Mesenchymal stem cell (in vitro differentiated cells and primary cell): ENCODE data around the gene P2RY11.

ENCODE experiments used
- DNase-seq: peaks from one replicate; pipeline ENCODE4 v3.0.0-alpha.2; 2013
- H2AFZ ChIP-seq: one replicate; pipeline ENCODE4 v1.6.1; 2013; ENCODE audit warnings: low read depth, mild to moderate bottlenecking, control low read depth, inconsistent platforms, low read length, moderate library complexity
- H2AK5ac ChIP-seq: 2 replicates; pipeline ENCODE4 v1.6.1; 2013; ENCODE audit warnings: low read length, moderate library complexity, mild to moderate bottlenecking, inconsistent platforms; ENCODE audit not compliant: severe bottlenecking
- H2BK120ac ChIP-seq: one replicate; pipeline ENCODE4 v1.6.1; 2013; ENCODE audit warnings: low read depth, mild to moderate bottlenecking, inconsistent platforms, low read length, moderate library complexity
- H2BK12ac ChIP-seq, 2 experiments: one replicate each; pipeline ENCODE4 v1.6.1; 2013; ENCODE audit warnings: inconsistent platforms in 2 of 2, low read length in 2 of 2, mild to moderate bottlenecking in 2 of 2, moderate library complexity in 2 of 2, control low read depth in 1 of 2
- H2BK15ac ChIP-seq: one replicate; pipeline ENCODE4 v1.6.1; 2013; ENCODE audit warnings: mild to moderate bottlenecking, low read depth, inconsistent platforms; ENCODE audit not compliant: poor library complexity, severe bottlenecking
- H2BK5ac ChIP-seq: 2 replicates; pipeline ENCODE4 v1.6.1; 2013; ENCODE audit warnings: low read depth, mild to moderate bottlenecking, low read length, control low read depth, inconsistent platforms; ENCODE audit not compliant: poor library complexity, severe bottlenecking
- H3K14ac ChIP-seq, 2 experiments: one replicate each; pipeline ENCODE4 v1.6.1; 2013; ENCODE audit warnings: inconsistent platforms in 2 of 2, low read length in 2 of 2, control low read depth in 1 of 2, mild to moderate bottlenecking in 1 of 2, moderate library complexity in 1 of 2
- H3K18ac ChIP-seq, 2 experiments: one replicate each; pipeline ENCODE4 v1.6.1; 2013; ENCODE audit warnings: inconsistent platforms in 2 of 2, low read length in 2 of 2, control low read depth in 1 of 2, low read depth in 1 of 2, mild to moderate bottlenecking in 1 of 2
- H3K23ac ChIP-seq, 2 experiments: one replicate each; pipeline ENCODE4 v1.6.1; 2013; ENCODE audit warnings: inconsistent platforms in 2 of 2, low read length in 2 of 2, mild to moderate bottlenecking in 2 of 2, moderate library complexity in 2 of 2, control low read depth in 1 of 2
- H3K27ac ChIP-seq: 2 replicates; pipeline ENCODE4 v1.5.1; 2013; ENCODE audit warnings: mild to moderate bottlenecking, moderate library complexity, low read length, control low read depth, inconsistent platforms; ENCODE audit not compliant: poor library complexity, severe bottlenecking
- H3K27me3 ChIP-seq, 2 experiments: 2 replicates each; pipeline versions ENCODE4 v1.6.1 to v1.7.0; 2013; ENCODE audit warnings: low read length in 2 of 2, mild to moderate bottlenecking in 2 of 2, moderate library complexity in 2 of 2, control low read depth in 1 of 2, inconsistent platforms in 1 of 2; ENCODE audit not compliant: control insufficient read depth in 1 of 2, insufficient read depth in 1 of 2
- H3K36me3 ChIP-seq, 2 experiments: 2 replicates each; pipeline versions ENCODE4 v1.6.1 to v1.7.0; 2013; ENCODE audit warnings: low read length in 2 of 2, control low read depth in 1 of 2, inconsistent platforms in 1 of 2, low read depth in 1 of 2, mild to moderate bottlenecking in 1 of 2; ENCODE audit not compliant: insufficient read depth in 2 of 2, control insufficient read depth in 1 of 2
- H3K4ac ChIP-seq, 2 experiments: one replicate each; pipeline ENCODE4 v1.6.1; 2013; ENCODE audit warnings: inconsistent platforms in 2 of 2, low read length in 2 of 2, mild to moderate bottlenecking in 2 of 2, moderate library complexity in 2 of 2, control low read depth in 1 of 2, low read depth in 1 of 2
- H3K4me1 ChIP-seq: 2 replicates; pipeline ENCODE4 v1.6.1; 2013; ENCODE audit warnings: low read depth, low read length, control low read depth; ENCODE audit not compliant: control insufficient read depth, insufficient read depth
- H3K4me2 ChIP-seq: 2 replicates; pipeline ENCODE4 v1.6.1; 2013; ENCODE audit warnings: low read length, mild to moderate bottlenecking, inconsistent platforms; ENCODE audit not compliant: poor library complexity, severe bottlenecking
- H3K4me3 ChIP-seq, 2 experiments: 2 replicates each; pipeline versions ENCODE4 v1.5.1 to v1.7.0; 2013; ENCODE audit warnings: low read length in 2 of 2, mild to moderate bottlenecking in 2 of 2, control low read depth in 1 of 2, low read depth in 1 of 2; ENCODE audit not compliant: insufficient read depth in 1 of 2
- H3K79me1 ChIP-seq: replicated peaks from 2 replicates; pipeline ENCODE4 v1.6.1; 2013; ENCODE audit warnings: mild to moderate bottlenecking, control low read depth, low read length, inconsistent platforms; ENCODE audit not compliant: poor library complexity, severe bottlenecking
- H3K9ac ChIP-seq: 2 replicates; pipeline ENCODE4 v1.7.0; 2013; ENCODE audit warnings: mild to moderate bottlenecking, low read length, moderate library complexity
- H3K9me3 ChIP-seq: 2 replicates; pipeline ENCODE4 v1.7.0; 2013; ENCODE audit warnings: mild to moderate bottlenecking, low read length; ENCODE audit not compliant: control insufficient read depth
- H4K8ac ChIP-seq: one replicate; pipeline ENCODE4 v1.6.1; 2013; ENCODE audit warnings: inconsistent platforms, mild to moderate bottlenecking, low read length, moderate library complexity
- H4K91ac ChIP-seq: one replicate; pipeline ENCODE4 v1.6.1; 2013; ENCODE audit warnings: mild to moderate bottlenecking, low read length, inconsistent platforms
- WGBS: methylation state at CpG from one replicate; pipeline ENCODE4 v1.1.7; 2013; ENCODE audit warnings: mixed read lengths; 5-methylcytosine and 5-hydroxymethylcytosine counted together

The P2RY11 gene

DNA sequence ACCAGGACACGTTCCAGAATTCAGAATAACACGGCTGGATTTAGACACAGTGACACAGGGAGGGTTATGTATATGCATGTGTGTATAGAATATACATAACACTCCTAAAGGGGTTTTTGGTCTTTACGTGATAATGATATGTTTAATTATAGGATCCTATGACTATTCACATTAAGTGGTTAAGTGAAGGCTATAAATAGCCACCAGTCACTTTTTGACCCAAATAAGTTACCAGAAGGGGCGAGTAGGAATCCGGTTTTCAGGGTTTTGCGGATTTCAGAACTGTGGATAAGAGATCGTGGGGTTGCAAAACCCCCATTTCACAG, 15.9 kb upstream of the P2RY11 start:
- Histone ChIP-seq H3K14ac (no peak overlapping the region), H4K91ac (no peak overlapping the region), H2BK15ac (no peak overlapping the region), H3K4me2 (peak overlapping the region; percentile 73), H3K9me3 (no peaks in the 10 kb centered on the region), H3K4ac (no peak overlapping the region), H3K4me3 (peak overlapping the region in 1 of 2 experiments; percentile 75), H3K79me1 (no peaks in the 10 kb centered on the region), H4K8ac (peak overlapping the region; percentile 79), H3K23ac (no peak overlapping the region), H2AFZ (no peak overlapping the region), H3K9ac (peak overlapping the region; percentile 62), H2AK5ac (no peak overlapping the region), H3K27me3 (no peaks in the 10 kb centered on the region), H3K4me1 (peaks cover 9% of the 10 kb centered on the region), H2BK12ac (no peak overlapping the region), H2BK5ac (no peak overlapping the region), H3K18ac (no peak overlapping the region), H2BK120ac (no peak overlapping the region), H3K27ac (no peak overlapping the region), H3K36me3 (peaks cover 28 to 32% of the 10 kb centered on the region in 2 experiments)
- DNase-seq: no peak
- WGBS: 89% methylated on average over 4 of the region's 7 CpGs

DNA sequence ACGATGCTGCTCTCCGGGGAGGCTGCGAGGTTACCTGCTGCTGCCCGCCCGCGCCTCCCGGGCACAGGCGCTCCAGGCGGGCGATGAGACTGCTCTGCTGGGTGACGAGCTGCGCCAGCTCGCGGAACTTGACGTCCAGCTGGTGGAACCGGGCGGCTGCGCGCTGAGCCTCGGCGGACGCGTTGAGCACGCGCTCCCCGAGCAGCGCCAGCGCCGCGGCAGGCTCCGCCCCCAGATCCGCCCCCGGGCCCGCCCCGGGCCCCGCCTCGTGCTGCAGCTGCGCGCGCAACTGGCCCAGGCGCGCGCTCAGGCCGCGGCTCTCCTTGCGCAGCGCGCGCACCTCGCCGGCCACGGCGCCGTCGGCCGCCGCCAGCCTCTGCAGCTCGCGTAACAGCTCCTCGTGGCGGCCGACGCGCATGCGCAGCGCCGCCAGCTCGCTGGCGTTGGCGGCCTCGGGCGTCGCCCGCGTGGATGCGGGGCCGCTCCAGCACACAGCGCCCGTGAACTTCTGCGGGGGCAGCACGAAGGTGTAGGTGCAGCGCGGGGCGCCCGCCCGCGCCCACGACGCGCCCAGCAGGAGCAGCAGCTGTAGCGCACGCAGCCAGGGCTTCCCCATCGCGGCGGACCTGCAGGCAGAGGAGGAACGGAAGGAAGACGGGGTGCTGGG, 15.4 kb upstream of the P2RY11 start:
- DNase-seq: peak; percentile 81
- Histone ChIP-seq H3K4me2 (peak overlapping the region; percentile 85), H3K23ac (no peak overlapping the region), H2BK15ac (peak overlapping the region; percentile 6), H2AFZ (peak overlapping the region; percentile 74), H3K9me3 (no peaks in the 10 kb centered on the region), H3K4me1 (peaks cover 9% of the 10 kb centered on the region), H3K18ac (peak overlapping the region; percentile 92 to 98), H3K4me3 (peak overlapping the region; percentile 39 to 75), H2BK5ac (peak overlapping the region; percentile 80), H4K8ac (peak overlapping the region; percentile 97), H2BK12ac (peak overlapping the region in 1 of 2 experiments; percentile 79), H3K79me1 (no peaks in the 10 kb centered on the region), H3K27ac (no peak overlapping the region), H3K36me3 (peaks cover 25 to 27% of the 10 kb centered on the region in 2 experiments), H3K9ac (peak overlapping the region; percentile 81), H3K14ac (peak overlapping the region in 1 of 2 experiments; percentile 94), H3K4ac (peak overlapping the region; percentile 76 to 79), H4K91ac (peak overlapping the region; percentile 98), H3K27me3 (no peaks in the 10 kb centered on the region), H2AK5ac (peak overlapping the region; percentile 32), H2BK120ac (peak overlapping the region; percentile 71)
- 8% methylated on average over 72 of the region's 97 CpGs for WGBS

DNA sequence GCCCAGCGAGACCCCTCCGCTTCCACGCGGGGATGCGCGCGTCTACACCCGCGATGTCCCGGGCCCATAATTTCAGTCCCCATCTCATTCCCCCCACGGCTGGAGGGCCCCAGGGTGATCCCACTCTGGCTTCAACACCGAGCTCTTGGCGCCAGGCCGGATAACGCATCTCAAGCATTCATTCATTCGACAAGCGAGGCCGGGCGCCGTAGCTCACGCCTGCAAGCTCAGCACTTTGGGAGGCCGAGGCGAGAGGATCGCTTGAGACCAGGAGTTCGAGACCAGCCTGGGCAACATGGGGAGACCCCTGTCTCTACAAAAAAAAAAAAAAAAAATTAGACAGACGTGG, 14.9 kb upstream of the P2RY11 start:
- H3K14ac ChIP-seq: peak overlapping the region in 1 of 2 experiments; percentile 94
- no peak overlapping the region for H3K23ac ChIP-seq
- DNase-seq: no peak
- H2BK15ac ChIP-seq: peak overlapping the region; percentile 6
- peaks cover 9% of the 10 kb centered on the region for H3K4me1 ChIP-seq
- H3K27me3 ChIP-seq: no peaks in the 10 kb centered on the region
- H3K18ac ChIP-seq: peak overlapping the region; percentile 92 to 98
- peak overlapping the region; percentile 80 for H2BK5ac ChIP-seq
- H4K8ac ChIP-seq: peak overlapping the region; percentile 97
- H2BK12ac ChIP-seq: peak overlapping the region in 1 of 2 experiments; percentile 79
- H4K91ac ChIP-seq: peak overlapping the region; percentile 98
- H2AK5ac ChIP-seq: peak overlapping the region; percentile 32
- H2BK120ac ChIP-seq: peak overlapping the region; percentile 71
- peak overlapping the region; percentile 81 for H3K9ac ChIP-seq
- H3K4ac ChIP-seq: peak overlapping the region; percentile 76 to 79
- no peaks in the 10 kb centered on the region for H3K79me1 ChIP-seq
- H3K36me3 ChIP-seq: peaks cover 20 to 23% of the 10 kb centered on the region in 2 experiments
- H3K27ac ChIP-seq: no peak overlapping the region
- H3K4me2 ChIP-seq: peak overlapping the region; percentile 85
- peak overlapping the region; percentile 39 to 74 for H3K4me3 ChIP-seq
- no peaks in the 10 kb centered on the region for H3K9me3 ChIP-seq
- 54% methylated on average over 26 of the region's 26 CpGs for WGBS
- H2AFZ ChIP-seq: peak overlapping the region; percentile 74

DNA sequence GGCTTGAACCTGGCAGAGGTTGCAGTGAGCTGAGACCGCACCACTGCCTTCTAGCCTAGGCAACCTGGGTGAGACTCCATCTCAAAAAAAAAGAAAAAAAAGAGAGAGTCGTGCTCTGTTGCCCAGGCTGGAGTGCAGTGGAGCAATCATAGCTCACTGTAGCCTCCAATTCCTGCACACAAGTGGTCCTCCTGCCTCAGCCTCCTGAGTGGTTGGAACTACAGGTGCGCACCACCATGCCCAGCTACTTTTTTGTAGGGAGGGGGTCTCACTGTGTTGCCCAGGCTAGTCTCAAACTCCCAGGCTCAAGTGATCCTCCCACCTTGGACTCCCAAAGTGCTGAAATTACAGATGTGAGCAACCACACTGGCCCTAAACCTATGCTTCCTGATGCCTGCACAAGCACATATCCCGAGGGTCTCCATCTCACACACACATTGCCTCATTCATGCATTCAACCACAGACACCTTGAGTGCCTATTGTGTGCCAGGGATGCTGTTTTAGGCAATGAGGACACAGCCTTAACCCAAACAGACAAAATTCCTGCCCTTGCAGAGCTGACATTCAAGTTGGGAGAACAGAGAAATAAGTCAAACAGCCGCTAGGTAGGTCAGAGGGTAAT, 11.2 kb upstream of the P2RY11 start:
- no peaks in the 10 kb centered on the region for H3K9me3 ChIP-seq
- no peak overlapping the region for H4K8ac ChIP-seq
- no peak overlapping the region for H2BK12ac ChIP-seq
- DNase-seq: no peak
- H2BK120ac ChIP-seq: no peak overlapping the region
- no peak overlapping the region for H3K4me3 ChIP-seq
- no peak overlapping the region for H3K4me2 ChIP-seq
- WGBS: 90% methylated on average over 4 of the region's 5 CpGs
- no peak overlapping the region for H3K9ac ChIP-seq
- H3K27ac ChIP-seq: no peak overlapping the region
- no peak overlapping the region for H3K14ac ChIP-seq
- H2AK5ac ChIP-seq: no peak overlapping the region
- no peak overlapping the region for H2BK5ac ChIP-seq
- H3K18ac ChIP-seq: no peak overlapping the region
- H3K23ac ChIP-seq: no peak overlapping the region
- no peak overlapping the region for H3K4ac ChIP-seq
- H3K36me3 ChIP-seq: no peaks in the 10 kb centered on the region
- H2BK15ac ChIP-seq: no peak overlapping the region
- peaks cover 0 to 4% of the 10 kb centered on the region in 2 experiments for H3K27me3 ChIP-seq
- H2AFZ ChIP-seq: no peak overlapping the region
- H4K91ac ChIP-seq: no peak overlapping the region
- no peaks in the 10 kb centered on the region for H3K79me1 ChIP-seq
- peaks cover 9% of the 10 kb centered on the region for H3K4me1 ChIP-seq
